AML-193 (cell line): ENCODE data around the gene RIMKLB.
"Not testable (repeated sequence)": the region's sequence is repeated elsewhere in the genome, so short reads cannot be mapped to it uniquely, and the experiment has no call there.

Source experiments
- DNase-seq, 2 experiments: peaks; one replicate each; lab custom pipeline; 2025; lab: John Stamatoyannopoulos, UW

Gene RIMKLB

GRCh38 chr12:8692573-8692972 is 5.2 kb upstream of the RIMKLB start:
- no peak for DNase-seq

DNA sequence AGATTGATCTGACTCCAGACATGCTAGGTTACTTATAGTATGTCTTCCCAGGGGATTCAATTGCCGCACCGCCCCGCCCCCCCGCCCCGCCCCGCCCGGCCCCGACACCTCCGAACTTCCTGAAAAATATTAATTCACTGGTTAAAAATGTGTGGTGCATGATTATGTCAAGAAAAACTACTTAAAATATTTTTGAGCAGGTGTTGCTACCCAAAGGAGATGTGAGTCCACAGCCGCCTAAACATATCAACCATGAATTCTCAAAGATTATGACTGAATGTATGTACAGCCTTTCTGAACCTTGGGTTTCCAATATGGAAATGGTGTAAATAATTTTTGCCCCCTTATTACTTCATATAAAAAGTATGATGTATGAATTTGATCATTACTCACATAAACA is 2.7 kb upstream of the RIMKLB start:
- DNase-seq, result no peak

- DNase-seq, result no peak
Measured at GRCh38 chr12:8696442-8697090, 1.2 kb upstream of the RIMKLB start.

DNA sequence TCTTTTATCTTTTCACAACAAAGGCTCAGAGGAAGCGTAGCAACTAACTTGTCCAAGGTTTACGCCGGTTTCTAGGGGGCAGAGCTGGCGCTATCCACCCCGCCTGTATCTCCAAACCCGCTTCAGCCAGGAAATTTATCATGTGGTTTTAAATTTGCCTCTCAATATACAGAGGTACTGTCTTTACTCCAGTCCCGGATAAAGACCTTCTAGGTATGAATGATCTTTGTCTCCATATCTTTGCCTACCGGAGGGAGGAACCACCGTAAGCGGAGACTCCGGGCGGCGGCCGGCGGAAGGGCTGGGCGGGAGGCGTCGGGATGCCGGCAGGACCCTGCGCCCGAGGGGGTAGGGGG is 693 bp upstream of the RIMKLB start:
- peak; percentile 32 to 53 for DNase-seq

- DNase-seq, result peak; percentile 26 to 33
Measured at GRCh38 chr12:8698132-8698851, 501 bp downstream of the RIMKLB start.

- DNase-seq, result no peak
Measured at GRCh38 chr12:8698879-8699278, 1.1 kb downstream of the RIMKLB start.

DNA sequence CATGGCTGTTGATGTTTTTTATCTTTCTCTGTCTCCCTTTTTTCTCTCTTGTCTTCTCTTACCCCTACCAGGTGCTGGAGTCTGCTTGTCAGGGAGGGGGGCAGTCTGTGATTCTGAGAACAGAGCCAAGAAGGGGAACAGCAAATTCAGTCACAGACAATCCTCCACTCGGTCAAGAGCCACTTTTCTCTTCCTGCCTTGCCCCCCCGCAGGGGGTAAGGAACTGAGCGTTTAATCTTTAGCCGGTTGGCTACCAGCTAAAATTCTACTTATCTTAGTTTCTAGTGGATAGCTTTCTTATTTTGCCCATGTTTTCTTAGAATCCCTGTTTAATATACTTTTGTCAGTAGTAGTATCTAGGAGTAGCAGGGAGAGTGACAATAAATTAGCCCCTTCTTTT is 1.9 kb downstream of the RIMKLB start:
- DNase-seq, result peak in 1 of 2 experiments; percentile 31

DNA sequence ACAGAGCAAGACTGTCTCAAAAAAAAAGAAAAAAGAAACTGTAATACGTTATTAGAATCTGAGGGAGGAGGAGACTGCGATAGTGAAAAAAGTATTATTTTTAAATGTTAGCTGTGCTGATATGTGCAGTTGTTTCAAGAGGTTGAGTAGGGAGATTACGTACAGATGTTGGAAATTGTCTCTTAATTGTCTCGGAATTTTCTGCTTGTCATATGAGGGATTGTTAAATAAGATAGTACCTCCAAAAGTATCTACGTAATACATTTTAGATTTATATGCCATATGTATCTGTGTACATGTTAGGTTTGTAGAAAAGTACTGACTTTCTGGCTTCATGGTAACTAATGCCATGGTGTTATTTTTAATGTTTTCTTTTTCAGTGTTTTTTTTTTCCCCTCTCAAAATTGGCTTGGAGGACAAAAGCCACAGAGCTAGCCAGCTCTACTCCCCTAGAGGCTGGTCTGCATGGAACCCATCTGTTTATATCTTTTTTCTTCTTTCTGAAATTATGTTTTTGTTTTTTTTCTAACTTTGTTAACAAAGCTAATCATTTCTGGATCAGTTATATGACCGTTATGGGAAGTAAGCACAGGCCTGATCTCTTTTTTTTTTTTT is 3.4 kb downstream of the RIMKLB start:
- DNase-seq, result no peak

DNA sequence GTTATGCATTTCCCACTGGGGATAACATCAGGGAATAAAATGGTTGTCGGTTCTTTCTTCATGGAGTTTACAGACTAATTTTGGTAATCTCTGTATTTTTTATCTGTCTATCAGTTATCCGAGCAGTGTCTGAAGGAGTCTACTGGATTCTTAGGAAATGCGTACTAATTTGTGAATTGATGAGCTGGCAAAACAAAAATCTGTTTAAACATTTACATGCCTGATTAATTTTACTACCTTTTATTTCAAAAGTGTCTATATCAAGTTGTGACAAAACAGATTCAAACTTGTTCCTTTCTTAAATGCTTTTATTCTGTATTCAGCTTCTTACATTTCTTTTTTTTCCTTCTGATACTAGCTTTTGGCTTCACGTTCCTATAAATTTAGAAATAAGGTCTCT is 4.4 kb downstream of the RIMKLB start:
- no peak for DNase-seq

- DNase-seq, result no peak
Measured at GRCh38 chr12:8709124-8709830, 11.5 kb downstream of the RIMKLB start.

DNA sequence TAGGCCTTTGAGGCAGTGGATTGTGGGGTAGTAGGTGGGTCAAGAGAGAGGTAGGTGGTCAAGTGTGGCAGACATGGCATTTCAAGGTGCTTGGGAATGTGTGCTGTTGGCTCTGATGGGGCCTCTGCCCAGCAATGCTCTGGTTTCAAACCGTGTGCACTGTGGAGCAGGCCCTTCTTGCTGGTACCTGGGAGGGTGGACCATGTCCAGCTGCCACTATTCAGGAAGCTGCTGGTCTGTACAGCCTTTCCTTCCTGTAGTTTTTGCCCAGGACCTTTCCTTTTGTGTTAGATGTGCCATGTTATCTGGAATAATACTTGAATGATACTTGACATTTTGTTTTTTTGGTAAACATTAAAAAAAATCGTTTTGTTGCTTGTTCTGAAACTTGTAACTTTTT is 14.8 kb downstream of the RIMKLB start:
- DNase-seq, result no peak

DNA sequence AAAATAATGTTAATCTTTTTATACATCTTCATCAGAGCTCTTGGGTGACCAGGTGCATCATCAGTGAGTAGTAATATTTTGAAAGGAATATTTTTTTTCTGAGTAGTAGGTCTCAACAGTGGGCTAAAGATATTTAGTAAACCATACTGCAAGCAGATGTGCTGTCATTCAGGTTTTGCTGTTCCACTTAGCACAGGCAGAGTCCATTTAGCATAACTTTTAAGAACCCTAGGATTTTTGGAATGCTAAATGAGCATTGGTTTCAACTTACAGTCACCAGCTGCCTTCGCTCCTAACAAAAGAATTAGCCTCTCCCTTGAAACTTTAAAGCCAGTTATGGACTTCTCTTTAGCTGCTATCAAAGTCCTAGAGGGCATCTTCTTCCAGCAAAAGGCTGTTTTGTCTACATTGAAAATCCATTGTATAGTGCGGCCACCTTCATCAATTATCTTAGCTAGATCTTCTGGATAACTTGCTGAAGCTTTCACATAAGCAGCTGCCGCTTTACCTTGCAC is 24.6 kb downstream of the RIMKLB start:
- DNase-seq, result no peak

GRCh38 chr12:8734873-8735381 is 37.1 kb downstream of the RIMKLB start:
- DNase-seq, result no peak

DNA sequence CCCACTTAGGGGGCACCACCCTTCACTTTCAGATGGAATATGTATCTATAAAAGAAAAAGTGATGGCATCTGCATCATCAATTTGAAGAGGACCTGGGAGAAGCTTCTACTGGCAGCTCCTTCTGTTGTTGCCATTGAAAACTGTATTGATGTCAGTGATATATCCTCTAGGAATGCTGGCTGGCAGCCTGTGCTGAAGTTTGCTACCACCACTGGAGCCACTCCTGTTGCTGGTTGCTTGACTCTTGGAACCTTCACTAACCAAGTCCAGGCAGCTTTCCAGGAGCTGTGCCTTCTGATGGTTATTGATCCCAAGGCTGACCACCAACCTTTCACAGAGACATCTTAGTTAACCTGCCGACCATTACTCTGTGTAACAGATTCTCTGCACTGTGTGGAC is 44.7 kb downstream of the RIMKLB start:
- no peak for DNase-seq

DNA sequence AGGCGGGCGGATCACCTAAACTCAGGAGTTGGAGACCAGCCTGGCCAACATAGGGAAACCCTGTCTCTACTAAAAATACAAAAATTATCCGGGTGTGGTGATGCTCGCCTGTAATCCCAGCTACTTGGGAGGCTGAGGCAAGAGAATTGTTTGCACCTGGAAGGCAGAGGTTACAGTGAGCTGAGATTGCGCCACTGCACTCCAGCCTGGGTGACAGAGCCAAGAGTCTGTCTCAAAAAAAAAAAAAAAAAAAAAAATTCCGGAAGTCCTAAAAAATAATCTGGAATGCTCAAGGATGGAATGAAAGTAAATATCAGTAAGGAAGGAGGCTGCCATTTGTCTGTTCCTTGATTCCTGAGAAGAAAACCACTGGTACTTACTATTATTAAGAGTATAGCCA is 45.3 kb downstream of the RIMKLB start:
- DNase-seq, result not testable (repeated sequence)

GRCh38 chr12:8745631-8746030 is 47.8 kb downstream of the RIMKLB start:
- not testable (repeated sequence) for DNase-seq

DNA sequence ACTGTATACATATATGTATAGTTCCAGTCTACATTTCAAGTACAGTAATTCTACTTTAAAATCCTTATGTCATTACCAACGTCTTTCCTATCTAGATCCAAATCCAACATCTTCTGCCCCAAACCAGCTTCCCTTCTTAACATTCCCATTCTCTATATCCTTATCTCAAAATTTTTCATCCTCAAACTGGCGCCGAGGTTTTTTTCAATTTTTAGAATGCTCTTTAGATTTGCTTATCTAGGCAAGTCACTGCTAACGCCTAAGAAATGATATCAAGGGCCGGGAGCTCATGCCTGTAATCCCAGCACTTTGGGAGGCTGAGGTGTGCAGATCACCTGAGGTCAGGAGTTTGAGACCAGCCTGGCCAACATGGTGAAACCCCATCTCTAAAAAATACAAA is 48.3 kb downstream of the RIMKLB start:
- DNase-seq, result no peak

DNA sequence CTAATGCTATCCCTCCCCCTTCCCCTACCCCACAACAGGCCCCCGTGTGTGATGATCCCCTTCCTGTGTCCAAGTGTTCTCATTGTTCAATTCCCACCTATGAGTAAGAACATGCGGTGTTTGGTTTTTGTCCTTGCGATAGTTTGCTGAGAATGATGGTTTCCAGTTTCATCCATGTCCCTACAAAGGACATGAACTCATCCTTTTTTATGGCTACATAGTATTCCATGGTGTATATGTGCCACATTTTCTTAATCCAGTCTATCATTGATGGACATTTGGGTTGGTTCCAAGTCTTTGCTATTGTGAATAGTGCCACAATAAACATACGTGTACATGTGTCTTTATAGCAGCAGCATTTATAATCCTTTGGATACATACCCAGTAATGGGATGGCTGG is 62.3 kb downstream of the RIMKLB start:
- not testable (repeated sequence) for DNase-seq

- DNase-seq, result not testable (repeated sequence)
Measured at GRCh38 chr12:8762701-8763100, 64.9 kb downstream of the RIMKLB start.

- DNase-seq, result not testable (repeated sequence)
Measured at GRCh38 chr12:8766121-8766520, 68.3 kb downstream of the RIMKLB start.

GRCh38 chr12:8770499-8770898 is 72.7 kb downstream of the RIMKLB start:
- no peak for DNase-seq

- DNase-seq, result no peak
Measured at GRCh38 chr12:8771072-8771471, 73.3 kb downstream of the RIMKLB start.
